Stimulated activated naive CD4-positive, alpha-beta T cell (primary cell): ENCODE measurements around the gene PRR36.

Experiments used
- DNase-seq, 6 experiments: peaks; one replicate each; lab custom pipeline; 2025; lab: John Stamatoyannopoulos, UW

Gene PRR36

DNA sequence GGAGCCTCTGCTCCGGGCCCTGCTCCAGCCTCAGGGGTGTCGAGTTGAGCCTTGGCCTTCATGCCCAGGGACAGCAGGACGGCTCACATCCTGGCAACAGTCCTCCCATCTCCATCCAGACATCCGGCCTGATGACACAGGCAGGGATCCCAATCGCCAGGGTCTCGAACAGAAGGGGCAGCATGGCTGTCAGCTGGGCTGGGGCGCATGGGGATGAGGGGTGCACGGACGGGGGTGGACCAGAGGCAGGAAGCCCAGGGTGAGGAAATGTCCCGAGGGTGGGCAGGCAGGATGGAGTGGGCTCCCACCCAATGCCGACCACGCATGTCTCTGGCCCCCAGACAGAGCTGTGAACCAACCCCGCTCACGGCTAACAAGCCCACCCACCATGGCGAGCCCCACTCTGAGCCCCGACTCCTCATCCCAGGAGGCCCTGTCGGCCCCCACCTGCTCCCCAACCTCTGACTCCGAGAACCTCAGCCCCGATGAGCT is 28.0 kb downstream of the PRR36 start:
- DNase-seq = no peak

DNA sequence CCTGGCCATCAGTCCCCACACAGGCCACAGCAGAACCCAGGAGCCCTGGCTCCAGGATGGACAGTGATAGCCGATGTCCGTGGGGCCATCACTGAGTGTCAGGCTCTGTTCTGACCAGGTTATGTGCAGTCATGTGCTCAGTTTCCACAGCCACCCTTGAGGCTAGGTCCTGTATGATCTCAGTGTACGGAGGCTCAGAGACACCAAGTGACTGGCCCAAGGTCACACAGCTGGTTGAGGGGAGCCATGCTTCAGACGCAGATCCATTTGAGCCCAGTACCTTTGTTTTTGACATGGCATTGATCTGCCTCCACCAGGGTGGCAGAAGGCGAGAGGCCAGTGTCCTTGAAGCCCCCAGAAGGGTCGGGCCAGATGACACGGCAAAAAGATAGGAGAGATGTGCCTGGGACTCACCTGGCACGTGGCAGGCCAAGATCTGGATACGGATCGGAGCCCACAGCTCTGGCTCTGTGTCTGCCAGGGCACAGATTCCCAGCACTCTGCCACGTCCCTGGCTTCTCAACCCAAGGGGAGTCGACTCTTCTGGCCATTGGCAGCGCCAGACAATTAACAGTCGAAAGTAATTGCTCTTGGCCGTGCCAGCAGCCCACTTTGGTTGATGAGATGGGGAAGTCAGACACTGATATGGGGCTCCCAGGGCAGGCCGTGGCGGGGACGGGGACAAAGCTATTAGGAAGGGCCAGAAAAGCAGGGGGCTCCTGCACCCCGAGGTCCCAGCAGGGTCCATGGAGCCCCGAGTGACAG is 28.6 kb downstream of the PRR36 start:
- no peak for DNase-seq

DNA sequence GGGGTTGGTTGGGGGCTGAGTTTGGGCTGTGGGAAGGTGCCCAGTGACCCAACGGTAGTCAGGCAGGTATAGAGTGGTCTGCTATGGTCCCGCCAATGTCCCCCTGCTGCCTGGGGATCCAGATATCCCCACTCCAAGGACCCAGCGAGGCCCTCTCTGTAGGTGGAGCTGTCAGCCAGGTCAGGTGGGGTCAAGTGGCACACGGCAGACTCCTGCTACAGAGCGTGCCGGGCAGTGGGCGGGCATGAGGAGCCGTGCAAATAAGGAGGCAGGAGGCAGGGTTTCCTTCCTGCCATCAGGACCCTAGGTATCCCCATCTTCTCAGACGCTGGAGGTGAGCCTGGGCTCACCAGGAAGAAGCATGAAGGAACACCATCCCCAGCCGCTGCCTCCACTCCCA is 29.2 kb downstream of the PRR36 start:
- DNase-seq = no peak

DNA sequence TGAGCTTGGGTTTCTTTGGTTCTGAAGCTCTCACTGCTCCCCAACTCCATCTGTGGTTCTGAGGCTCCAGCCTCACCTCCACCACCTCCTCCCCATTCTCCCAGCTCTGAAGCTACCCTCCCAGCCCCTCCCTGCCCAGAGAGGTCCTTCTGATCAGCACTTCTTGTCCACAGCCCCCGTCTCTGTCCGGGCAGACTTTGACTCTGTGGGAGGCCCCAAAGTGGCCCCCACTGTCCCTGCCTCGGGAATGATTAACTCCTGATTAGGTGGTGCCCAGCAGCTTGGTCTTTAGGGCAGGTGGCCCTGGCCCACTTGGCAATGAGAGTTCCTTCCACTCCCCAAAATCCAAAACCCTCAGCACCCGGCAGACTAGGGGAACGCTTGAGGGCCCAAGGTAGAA is 29.8 kb downstream of the PRR36 start:
- no peak for DNase-seq

DNA sequence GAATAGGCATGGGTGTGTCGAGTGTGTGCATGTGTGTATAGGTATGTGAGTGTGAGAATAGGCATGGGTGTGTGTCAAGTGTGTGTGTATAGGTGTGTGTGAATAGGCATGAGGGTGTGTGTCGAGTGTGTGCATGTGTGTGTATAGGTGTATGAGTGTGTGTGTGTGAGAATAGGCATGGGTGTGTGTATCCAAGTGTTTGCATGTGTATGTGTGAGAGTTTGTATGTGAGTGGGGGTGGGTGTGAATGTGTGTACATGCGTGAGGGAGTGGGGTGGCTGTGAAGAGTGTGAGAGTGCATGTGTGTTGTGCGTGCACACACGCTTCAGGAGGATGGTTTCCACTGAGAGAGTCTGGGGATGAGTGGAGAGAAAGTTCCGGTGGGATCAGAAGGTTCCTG is 30.7 kb downstream of the PRR36 start:
- DNase-seq = no peak

DNA sequence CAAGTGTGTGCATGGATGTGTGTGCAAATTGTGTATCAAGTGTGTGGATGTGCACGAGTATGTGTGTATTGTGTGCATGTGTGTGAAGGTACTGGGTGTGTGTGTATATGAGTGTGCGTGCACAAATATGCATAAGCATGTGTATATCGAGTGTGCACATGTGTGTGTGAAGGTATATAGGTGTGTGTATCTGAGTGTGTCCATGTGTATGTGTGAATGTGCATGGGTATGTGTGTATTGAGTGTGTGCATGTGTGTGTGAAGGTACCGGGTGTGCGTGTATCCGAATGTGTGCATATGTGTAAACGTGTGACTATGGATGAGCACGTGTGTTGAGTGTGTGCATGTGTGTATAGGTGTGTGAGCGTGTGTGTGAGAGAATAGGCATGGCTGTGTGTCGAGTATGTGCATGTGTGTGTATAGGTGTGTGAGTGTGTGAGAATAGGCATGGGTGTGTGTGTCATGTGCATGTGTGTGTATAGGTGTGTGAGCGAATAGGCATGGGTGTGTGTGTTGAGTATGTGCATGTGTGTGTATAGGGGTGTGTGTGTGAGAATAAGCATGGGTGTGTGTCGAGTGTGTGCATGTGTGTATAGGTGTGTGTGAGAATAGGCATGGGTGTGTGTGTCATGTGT is 31.4 kb downstream of the PRR36 start:
- DNase-seq = no peak

DNA sequence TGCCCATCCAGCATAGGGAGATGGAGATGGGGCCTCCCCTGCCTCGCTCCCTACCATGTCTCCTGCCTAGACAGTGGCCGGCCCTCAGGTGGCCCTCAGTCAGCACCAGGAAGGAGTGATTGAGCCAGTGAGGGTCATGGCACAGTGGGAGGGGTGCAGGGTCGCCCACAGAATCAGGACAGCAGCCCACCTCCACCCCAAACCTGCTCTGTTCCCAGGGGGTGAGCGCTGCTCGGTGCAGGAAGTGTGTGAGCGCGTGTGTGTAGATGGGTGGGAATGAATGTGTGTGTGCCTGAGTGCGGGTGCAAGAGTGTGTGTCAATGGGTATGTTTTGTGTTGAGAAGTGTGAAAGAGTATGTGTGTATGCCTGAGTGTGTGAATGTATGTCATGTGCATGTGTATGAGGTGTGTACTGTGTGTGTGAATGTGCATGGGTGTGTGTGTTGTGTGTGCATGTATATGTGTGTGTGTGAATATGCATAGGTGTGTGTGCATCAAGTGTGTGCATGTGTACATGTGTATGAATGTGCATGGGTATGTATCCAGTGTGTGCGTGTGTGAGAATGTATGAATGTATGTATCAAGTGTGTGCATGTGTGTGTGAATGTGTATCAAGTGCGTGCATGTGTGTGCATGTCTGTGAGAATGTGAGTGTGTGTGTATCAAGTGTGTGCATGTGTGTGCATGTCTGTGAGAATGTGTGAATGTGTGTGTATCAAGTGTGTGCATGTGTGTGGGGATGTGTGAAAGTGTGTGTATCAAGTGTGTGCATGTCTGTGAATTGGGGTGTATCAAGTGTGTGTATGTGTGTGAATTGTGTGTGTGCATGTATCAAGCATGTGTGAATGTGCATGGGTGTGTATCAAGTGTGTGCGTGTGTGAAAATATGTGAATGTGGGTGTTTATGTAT is 32.2 kb downstream of the PRR36 start:
- no peak for DNase-seq

DNA sequence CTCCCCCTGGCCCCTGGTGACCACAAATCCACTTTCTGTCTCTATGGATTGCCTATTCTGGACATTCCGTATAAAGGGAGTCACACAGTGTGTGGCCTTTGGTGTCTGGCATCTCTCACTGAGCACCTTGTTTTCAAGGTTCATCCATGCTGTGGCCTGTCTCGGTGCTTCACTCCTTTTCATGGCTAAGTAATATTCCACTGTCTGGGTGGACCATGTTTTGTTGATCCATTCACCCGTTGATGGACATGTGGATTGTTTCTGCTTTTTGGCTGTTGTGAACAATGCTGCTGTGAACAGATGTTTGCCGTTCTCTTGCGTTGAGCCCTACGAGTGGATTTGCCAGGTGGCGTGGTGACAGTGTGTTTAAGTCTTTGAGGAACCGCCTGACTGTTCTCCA is 33.6 kb downstream of the PRR36 start:
- DNase-seq = no peak

DNA sequence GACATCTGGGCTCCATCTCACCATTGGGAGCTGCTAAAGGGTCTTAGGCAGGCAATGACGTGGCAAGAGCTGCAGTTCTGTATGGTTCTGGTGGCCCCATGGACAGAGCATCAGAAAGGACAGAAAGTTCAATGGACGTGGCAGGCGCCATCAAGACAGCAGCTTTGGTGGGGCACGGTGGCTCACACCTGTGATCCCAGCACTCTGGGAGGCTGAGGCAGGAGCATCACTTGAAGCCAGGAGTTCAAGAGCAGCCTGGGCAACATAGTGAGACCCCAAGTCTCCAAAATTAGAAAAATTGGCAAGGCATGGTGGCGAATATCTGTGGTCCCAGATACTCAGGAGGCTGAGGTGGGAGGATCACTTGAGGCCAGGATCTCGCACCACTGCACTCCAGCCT is 34.7 kb downstream of the PRR36 start:
- DNase-seq = no peak

DNA sequence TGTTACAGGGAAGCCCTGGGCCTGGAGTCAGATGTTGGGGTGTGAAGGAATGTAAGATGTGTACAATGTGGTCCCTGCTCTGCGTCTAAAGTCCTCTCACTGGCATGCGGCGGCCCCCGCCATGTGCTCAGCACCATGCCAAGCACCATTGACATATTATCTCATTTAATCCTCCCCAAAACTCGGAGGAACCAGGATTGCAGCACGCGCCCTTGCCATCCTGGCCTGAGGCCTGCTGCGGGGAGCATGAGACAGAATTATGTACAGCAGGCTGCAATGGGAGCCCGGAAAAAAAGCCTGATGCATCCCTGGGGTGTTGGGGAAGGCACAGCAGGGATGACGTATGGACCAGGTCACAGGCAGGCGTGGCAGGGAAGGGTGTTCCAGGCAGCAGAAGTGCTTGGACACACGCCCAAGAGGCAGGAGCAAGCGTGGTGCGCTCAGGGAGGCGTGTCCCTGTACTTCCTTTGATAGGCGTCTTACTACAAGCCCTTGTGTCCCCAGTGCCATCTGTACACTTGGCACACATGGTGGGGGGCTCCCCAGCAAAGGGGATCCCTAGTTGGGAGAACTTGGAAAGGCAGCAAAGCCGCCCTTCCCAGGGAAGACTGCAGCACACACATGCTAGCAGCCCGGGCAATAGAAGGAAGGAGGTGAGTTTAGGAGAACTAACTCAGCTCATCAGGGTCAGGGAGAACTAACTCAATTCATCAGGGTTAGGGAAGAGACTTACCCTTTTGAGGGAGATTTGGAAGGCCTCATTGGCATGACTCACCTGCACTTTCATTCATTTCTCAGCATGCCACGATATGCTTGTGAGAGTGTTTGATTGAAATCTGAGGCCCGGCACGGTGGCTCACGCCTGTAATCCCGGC is 40.7 kb downstream of the PRR36 start:
- no peak for DNase-seq

DNA sequence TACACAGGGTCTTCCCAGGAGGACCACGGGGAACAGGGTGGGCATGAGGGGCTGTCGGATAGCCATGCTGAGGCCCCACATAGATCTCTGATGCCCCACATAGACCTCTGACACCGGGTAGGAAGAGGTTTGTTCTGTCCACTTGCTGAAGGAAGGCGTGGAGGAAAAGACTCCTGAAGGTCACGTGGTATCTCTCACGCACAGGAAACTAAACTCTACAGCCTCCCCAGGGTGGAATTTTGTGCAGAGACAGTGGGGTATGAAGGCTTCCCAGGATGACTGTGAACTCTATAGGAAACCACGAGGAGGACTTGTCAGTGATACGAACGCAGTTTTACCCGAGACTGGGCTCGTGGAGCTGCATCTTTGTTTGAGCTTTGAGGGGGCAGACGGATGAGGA is 41.4 kb downstream of the PRR36 start:
- no peak for DNase-seq

DNA sequence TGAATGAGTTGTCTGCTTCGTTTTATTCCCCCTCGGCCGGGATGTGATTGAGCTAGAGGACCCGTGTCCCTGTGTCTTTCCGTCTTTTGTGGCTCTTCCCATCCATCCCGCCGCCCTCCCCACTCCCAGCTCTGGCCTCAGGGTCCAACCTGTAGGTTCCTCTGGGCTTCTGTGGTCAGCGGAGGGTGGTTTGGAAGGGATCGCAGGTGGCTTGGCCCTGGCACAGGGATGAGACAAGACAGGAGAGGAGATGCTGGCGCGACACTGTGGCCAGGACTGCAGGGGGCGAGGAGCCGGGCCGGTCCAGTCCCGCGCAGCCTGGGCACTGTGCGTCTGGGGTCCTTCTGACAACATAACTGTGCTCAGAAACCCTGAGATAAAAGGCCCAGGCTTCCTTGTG is 42.2 kb downstream of the PRR36 start:
- DNase-seq = no peak

DNA sequence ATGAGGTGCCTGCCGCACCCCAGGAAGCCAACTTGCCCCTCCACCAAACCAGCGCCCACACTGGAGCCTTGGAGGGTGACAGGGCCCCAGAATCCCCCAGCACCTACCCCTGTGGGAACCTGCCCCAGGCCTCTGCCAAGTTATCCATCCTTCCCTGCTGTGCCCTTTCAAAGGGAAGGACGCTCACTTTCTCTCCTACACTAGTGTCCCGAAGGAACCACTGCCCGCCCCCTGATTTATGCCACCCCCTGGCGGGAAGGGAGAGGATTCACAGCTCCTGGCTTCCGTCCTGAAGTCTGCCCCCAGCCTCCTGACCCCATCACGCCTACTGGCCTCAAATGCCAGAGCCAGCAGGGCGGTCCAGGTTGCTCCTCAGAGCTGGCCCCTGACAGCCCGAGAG is 42.7 kb downstream of the PRR36 start:
- DNase-seq = no peak

DNA sequence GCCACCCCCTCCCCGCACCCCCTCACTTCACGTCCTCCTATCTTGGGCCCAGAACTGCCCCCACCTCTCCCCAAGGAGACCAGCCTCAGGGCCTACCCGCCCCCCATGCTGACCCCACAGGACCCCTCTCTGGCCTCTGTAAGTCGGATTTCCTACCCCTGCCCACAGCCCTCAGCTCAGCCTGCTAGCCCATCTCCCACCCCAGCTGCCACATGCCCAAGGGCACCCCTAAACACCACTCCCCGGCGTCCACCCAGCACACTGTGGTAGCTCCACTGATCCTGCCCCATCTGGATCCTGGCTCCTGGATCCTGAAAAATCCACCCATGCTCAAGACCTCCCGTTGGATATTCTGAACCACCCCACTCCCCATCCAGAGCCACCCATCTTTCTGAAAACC is 43.4 kb downstream of the PRR36 start:
- no peak for DNase-seq

DNA sequence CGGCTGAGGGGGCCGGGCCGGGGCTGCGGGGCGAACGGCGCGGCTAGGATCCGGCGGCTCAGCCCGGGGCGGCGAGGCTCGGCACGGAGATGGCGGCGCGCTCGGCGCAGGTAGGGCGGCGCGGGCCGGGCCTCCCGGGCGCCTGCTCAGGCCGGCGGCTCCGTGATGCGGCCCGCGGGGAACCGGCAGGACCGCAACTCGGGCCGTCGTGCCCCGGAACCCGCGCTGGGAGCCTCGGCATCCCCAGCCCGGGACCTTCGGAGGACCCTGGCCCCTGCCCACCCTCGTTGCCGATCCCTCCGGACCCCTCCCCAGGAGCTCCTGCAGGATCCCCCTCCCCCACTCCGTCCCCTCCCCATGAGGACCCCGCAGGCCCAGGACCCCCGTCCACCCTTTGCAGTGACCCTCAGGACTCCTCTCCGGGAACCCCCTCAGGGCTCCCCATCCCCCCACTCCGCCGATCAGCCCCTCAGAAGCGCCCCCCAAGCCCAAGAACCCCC is 43.9 kb downstream of the PRR36 start:
- DNase-seq = no peak

DNA sequence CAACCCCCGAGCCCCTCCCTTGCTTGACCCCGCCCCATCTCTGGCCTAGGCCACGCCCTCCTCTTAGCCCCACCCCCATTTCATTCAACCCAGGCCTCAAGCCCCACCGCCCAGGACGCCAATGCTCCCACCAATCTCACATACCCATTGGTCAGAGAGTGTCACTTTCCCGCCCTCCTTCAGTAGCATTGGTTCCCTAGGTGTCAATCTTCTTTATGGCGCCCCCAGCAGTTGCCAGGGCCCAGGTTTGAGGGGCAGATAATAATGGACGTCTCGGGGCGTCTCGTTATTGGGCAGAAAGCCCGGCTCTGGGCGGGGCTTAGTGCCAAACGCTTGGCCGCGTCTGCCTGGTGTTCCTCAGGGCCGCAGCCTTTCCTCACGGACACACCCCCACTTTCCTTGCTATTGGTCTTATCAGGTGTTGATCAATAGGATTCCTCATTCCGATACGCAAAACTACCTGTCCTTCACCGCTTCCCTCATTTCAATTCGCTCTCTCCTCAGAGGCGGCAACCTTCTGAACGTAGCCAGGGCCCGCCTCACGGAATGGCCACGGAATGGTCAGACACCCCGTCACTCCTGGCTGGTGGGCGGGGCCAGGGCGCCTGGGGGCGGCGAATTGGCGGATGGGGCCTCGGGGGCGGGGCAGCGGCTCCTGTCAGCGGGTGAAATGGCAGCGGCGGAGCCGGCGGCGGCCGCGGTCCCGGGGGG is 44.5 kb downstream of the PRR36 start, which contains the start of gene EVI5L:
Gene EVI5L, plus strand, starts transcription at position 658 of the 711 bp plus-strand sequence. CDS start 16,325 bp downstream, outside the sequence.
- DNase-seq = peak; percentile 99 to 100 (median 100)

DNA sequence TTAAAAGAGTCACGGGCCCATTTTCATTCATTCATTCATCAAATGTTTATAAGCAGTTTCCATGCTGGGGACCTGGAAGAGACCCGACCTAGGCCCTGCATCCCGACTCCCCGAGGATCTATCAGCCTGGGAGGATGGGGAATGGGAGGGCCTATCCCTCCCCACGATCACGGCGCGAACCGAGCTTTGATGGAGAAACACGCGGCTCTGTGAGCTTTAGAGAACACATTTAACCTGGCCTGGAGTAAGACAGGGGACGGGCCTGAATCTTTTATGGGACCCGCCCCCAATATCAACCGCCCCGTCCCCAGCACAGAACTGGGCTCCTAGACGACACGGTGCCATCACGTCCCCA is 45.0 kb downstream of the PRR36 start:
- DNase-seq = no peak

DNA sequence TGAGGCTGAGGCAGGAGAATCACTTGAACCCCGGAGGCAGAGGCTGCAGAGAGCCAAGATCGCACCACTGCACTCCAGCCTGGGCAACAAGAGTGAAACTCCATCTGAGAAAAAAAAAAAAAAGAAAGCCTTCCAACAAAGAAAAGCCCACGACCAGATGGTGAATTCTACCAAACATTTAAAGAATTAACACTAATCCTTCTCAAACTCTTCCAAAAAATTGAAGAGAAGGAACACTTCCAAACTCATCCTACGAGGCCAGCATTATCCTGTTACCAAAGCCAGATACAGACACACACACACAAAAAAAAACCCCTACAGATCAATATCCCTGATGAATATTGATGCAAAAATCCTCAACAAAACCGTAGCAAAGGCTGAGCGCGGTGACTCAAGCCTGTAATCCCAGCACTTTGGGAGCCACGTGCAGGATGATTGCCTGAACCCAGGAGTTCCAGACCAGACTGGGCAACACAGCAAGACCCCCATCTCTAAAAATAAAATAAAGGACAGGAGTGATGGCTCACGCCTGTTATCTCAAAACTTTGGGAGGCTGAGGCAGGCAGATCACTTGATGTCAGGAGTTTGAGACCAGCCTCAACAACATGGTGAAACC is 50.4 kb downstream of the PRR36 start:
- no peak for DNase-seq

DNA sequence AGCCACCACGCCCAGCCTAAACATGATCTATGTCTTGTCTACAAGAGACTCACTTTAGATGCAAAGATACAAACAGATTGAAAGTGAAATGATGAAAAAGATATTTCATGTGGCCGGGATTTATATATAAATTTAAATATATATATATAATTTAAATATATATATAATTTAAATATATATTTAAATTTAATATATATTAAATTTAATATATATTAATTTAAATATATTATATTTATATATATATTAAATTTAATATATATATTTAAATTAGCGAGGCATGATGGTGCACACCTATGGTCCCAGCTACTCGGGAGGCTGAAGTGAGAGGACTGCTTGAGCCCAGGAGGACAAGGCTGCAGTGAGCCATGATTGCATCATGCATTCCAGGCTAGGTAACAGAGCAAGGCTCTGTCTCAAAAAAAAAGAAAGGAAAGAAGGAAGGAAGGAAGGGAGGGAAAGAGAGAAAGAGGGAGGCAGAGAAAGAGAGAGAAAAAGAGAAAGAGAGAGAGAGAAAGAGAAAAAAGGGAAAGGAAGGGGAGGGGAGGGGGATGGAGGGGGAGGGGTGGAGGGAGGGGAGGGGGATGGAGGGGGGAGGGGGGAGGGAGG is 51.2 kb downstream of the PRR36 start:
- no peak for DNase-seq

DNA sequence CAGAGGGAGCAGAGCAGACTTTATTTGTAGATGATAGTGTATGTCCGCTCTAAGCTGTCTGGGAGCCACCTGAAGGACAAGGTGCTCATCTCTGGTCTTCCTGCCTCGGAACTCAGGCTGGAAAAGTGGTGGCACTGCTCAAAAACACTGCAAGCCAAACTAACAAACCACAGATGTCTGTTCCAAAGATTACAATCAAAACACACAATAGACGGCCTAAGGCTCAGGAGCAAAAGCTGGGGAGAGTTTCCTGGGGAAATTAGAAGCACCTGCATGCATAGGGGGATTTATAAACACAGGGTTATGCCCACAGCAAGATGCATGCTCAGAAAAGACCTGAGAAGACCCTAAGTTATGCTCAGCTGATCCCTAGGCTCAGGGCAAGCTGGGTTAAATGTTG is 53.6 kb downstream of the PRR36 start:
- no peak for DNase-seq
